ENCODE data around the gene FOXL2NB.

GRCh38 chr3:138941259-138941885, 5.6 kb upstream of the FOXL2NB start:
- TF ChIP-seq GATA2 (IDR thresholded peaks at IDR 0.05; ENCODE audit: low read depth, low read length) (no peak), GATA3 (IDR thresholded peaks at IDR 0.05; ENCODE audit: low read depth, low read length) (no peak)

Data from SH-SY5Y (cell line).